ENCODE measurements around the gene IFITM10. TPM values are rescaled to one million over a fixed set of nuclear protein-coding genes. Genes with fewer than 3 reads are reported as not detected.

The IFITM10 gene
- total and polyA plus RNA-seq, 2 experiments from 2014 or later = 0.89 to 1.4 TPM

DNA sequence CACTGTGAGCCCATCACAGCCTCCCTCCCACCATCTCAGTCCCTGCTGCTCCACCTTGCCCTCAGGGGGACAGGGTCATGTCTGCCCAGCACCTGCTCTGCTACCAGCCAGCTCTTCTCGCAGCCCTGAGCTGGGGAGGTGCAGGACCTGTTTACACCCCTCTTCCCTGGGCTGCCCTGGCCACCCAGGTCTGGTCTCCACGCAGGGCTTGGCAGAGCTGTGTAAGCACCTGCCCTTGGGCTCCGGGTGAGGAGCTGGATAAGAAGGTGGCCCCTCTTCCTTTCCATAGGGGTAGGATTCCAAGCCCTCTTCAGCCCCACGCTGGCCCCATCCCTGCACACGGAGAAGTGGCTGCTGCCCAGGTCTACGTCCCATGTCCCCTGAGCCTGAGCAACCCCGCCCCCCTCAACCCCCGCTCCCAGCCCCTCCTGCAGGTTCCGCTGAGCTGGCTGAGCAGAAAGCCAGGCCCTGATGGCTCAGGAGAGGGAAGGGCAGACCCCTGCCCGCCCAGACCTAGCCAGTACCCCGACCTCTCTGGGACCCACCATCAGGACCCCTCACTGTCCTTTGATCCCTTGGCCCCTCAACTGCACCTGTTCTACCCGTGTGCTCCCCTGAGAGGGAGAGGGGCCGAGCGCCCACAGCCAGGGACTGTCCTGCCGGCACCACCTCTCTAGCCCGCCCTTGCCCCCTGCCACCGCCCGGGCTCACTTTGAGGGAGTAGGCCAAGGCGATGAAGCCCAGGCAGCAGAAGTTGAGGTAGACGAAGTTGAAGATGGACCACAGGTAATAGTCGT lies 3.2 kb downstream of the IFITM10 start:
- Histone ChIP-seq H3K9me3 (ENCODE audit: low read depth) (no peaks in the 10 kb centered on the region), H3K4me3 (no peak overlapping the region), H3K4me1 (ENCODE audit: insufficient read depth) (peaks cover 17% of the 10 kb centered on the region), H3K9me2 (replicated peaks; ENCODE audit: insufficient read depth) (no peaks in the 10 kb centered on the region), H4K20me1 (ENCODE audit: insufficient read depth, poor library complexity, severe bottlenecking) (no peaks in the 10 kb centered on the region), H3K27me3 (peaks cover 9% of the 10 kb centered on the region), H3K27ac (no peak overlapping the region), H2AFZ (no peak overlapping the region), H3K36me3 (replicated peaks; ENCODE audit: insufficient read depth, low read depth) (no peaks in the 10 kb centered on the region), H3K79me2 (no peaks in the 10 kb centered on the region), H3K4me2 (no peak overlapping the region)
- TF ChIP-seq EZH2 (IDR thresholded peaks at IDR 0.05; ENCODE audit: borderline replicate concordance) = no peak
- TF ChIP-seq, protein P1, sequence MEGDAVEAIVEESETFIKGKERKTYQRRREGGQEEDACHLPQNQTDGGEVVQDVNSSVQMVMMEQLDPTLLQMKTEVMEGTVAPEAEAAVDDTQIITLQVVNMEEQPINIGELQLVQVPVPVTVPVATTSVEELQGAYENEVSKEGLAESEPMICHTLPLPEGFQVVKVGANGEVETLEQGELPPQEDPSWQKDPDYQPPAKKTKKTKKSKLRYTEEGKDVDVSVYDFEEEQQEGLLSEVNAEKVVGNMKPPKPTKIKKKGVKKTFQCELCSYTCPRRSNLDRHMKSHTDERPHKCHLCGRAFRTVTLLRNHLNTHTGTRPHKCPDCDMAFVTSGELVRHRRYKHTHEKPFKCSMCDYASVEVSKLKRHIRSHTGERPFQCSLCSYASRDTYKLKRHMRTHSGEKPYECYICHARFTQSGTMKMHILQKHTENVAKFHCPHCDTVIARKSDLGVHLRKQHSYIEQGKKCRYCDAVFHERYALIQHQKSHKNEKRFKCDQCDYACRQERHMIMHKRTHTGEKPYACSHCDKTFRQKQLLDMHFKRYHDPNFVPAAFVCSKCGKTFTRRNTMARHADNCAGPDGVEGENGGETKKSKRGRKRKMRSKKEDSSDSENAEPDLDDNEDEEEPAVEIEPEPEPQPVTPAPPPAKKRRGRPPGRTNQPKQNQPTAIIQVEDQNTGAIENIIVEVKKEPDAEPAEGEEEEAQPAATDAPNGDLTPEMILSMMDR (IDR thresholded peaks at IDR 0.05; ENCODE audit: poor library complexity) = no peak
- no peak for TF ChIP-seq EZH2phosphoT487 (IDR thresholded peaks at IDR 0.05; ENCODE audit: low read depth, severe bottlenecking, unreplicated experiment)
- 96% methylated on average over 16 of the region's 21 CpGs for WGBS (ENCODE audit: low lambda C conversion rate, missing lambda C conversion rate)
- no peak for DNase-seq (ENCODE audit: low spot score)

DNA sequence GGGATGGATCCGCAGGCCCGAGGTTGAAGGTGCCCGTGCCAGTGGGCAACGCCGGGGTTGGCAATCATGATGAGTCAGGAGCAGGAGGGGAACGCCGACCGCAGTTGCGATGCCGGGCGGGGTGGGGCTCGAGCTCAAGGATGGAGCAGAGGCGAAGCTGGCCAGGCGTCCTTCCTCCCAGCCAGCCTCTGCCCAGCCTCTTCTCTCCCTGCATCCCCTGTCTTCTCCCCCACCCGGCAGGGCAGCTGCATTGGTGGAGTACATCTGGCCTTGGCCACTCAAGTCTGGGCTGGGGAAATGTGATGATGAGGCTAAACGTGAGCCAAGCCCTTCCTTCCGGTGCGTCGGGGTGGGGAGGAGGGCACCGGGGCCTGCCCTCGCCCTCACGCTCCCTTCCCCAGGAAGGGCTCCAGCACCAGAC lies 3.9 kb downstream of the IFITM10 start:
- H3K9me3 ChIP-seq (ENCODE audit: low read depth) = no peaks in the 10 kb centered on the region
- DNase-seq (ENCODE audit: low spot score) = no peak
- H3K27ac ChIP-seq = no peak overlapping the region
- no peaks in the 10 kb centered on the region for H3K79me2 ChIP-seq
- H3K27me3 ChIP-seq = peaks cover 9% of the 10 kb centered on the region
- no peak overlapping the region for H3K4me3 ChIP-seq
- no peak overlapping the region for H3K4me2 ChIP-seq
- H3K36me3 ChIP-seq (replicated peaks; ENCODE audit: insufficient read depth, low read depth) = no peaks in the 10 kb centered on the region
- H2AFZ ChIP-seq = no peak overlapping the region
- peaks cover 17% of the 10 kb centered on the region for H3K4me1 ChIP-seq (ENCODE audit: insufficient read depth)
- TF ChIP-seq EZH2phosphoT487 (IDR thresholded peaks at IDR 0.05; ENCODE audit: low read depth, severe bottlenecking, unreplicated experiment) (no peak), EZH2 (IDR thresholded peaks at IDR 0.05; ENCODE audit: borderline replicate concordance) (no peak)
- TF ChIP-seq, protein P1 (IDR thresholded peaks at IDR 0.05; ENCODE audit: poor library complexity) = no peak
- no peaks in the 10 kb centered on the region for H4K20me1 ChIP-seq (ENCODE audit: insufficient read depth, poor library complexity, severe bottlenecking)
- WGBS (ENCODE audit: low lambda C conversion rate, missing lambda C conversion rate) = 96% methylated on average over 19 of the region's 22 CpGs
- no peaks in the 10 kb centered on the region for H3K9me2 ChIP-seq (replicated peaks; ENCODE audit: insufficient read depth)

DNA sequence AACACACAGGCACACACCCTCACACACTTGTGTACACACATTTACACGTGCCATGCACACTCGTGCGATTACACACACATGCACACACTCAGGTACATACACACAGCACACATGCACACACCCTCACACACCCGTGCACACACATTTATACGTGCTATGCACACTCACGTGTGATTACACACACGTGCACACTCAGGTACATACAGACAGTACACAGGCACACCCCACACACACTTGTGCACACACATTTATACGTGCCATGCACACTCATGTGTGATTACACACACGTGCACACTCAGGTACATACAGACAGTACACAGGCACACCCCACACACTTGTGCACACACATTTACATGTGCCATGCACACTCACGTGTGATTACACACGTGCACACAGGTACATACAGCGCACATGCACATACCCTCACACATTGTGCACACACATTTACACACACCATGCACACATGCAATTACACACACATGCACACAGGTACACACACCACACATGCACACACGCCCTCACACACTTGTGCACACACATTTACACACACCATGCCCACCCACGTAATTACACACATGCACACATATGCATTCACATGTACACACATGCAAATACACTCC lies 4.6 kb downstream of the IFITM10 start:
- Histone ChIP-seq H3K9me3 (ENCODE audit: low read depth) (no peaks in the 10 kb centered on the region), H3K4me2 (no peak overlapping the region), H3K27me3 (peaks cover 9% of the 10 kb centered on the region), H3K4me1 (ENCODE audit: insufficient read depth) (peaks cover 17% of the 10 kb centered on the region), H3K27ac (no peak overlapping the region), H3K79me2 (no peaks in the 10 kb centered on the region), H3K4me3 (no peak overlapping the region), H4K20me1 (ENCODE audit: insufficient read depth, poor library complexity, severe bottlenecking) (no peaks in the 10 kb centered on the region), H3K36me3 (replicated peaks; ENCODE audit: insufficient read depth, low read depth) (no peaks in the 10 kb centered on the region), H2AFZ (no peak overlapping the region), H3K9me2 (replicated peaks; ENCODE audit: insufficient read depth) (no peaks in the 10 kb centered on the region)
- DNase-seq (ENCODE audit: low spot score) = no peak
- WGBS (ENCODE audit: low lambda C conversion rate, missing lambda C conversion rate) = 90% methylated on average over 14 of the region's 14 CpGs
- TF ChIP-seq EZH2phosphoT487 (IDR thresholded peaks at IDR 0.05; ENCODE audit: low read depth, severe bottlenecking, unreplicated experiment) (no peak), EZH2 (IDR thresholded peaks at IDR 0.05; ENCODE audit: borderline replicate concordance) (no peak)
- TF ChIP-seq, protein P1 (IDR thresholded peaks at IDR 0.05; ENCODE audit: poor library complexity) = no peak
